WI38 (cell line): Measurements from ENCODE around the gene KL.

ENCODE experiments used
- H3K4me3 ChIP-seq: 2 replicates; pipeline ENCODE4 v1.5.1; 2011; ENCODE audit warnings: low read depth, mild to moderate bottlenecking, control low read depth, low read length
- TF ChIP-seq, protein P1 (sequence below): IDR thresholded peaks from 2 replicates; pipeline ENCODE4 v1.5.1; 2012; ENCODE audit warnings: low read depth, mild to moderate bottlenecking, control low read depth, low read length

The KL gene

DNA sequence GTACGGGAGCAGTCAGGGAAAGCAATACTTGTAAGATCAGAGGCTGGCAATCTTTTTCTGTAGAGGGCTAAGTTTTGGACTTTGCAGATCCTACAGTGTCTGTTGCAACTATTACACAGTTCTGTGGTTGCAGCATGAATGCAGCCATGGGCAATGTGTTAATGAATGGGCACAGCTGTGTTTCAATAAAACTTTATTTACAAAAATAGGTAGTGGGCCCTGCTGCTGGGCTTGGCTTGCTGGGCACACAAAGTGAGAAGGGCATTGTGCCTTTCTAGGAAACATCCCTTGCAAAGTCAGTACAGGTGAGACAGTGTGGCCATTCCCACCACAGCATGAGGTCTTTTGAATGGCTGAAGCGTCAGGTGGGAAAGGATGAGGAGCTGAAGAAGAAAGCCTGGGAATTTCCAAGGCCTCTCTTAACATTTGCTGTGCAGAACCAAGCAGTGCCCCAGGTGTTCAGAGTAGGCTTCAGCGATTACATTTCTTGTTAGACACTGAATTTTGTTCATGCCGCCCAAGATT is 9.1 kb downstream of the KL start:
- H3K4me3 ChIP-seq = no peak overlapping the region
- TF ChIP-seq, protein P1, sequence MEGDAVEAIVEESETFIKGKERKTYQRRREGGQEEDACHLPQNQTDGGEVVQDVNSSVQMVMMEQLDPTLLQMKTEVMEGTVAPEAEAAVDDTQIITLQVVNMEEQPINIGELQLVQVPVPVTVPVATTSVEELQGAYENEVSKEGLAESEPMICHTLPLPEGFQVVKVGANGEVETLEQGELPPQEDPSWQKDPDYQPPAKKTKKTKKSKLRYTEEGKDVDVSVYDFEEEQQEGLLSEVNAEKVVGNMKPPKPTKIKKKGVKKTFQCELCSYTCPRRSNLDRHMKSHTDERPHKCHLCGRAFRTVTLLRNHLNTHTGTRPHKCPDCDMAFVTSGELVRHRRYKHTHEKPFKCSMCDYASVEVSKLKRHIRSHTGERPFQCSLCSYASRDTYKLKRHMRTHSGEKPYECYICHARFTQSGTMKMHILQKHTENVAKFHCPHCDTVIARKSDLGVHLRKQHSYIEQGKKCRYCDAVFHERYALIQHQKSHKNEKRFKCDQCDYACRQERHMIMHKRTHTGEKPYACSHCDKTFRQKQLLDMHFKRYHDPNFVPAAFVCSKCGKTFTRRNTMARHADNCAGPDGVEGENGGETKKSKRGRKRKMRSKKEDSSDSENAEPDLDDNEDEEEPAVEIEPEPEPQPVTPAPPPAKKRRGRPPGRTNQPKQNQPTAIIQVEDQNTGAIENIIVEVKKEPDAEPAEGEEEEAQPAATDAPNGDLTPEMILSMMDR = no peak

DNA sequence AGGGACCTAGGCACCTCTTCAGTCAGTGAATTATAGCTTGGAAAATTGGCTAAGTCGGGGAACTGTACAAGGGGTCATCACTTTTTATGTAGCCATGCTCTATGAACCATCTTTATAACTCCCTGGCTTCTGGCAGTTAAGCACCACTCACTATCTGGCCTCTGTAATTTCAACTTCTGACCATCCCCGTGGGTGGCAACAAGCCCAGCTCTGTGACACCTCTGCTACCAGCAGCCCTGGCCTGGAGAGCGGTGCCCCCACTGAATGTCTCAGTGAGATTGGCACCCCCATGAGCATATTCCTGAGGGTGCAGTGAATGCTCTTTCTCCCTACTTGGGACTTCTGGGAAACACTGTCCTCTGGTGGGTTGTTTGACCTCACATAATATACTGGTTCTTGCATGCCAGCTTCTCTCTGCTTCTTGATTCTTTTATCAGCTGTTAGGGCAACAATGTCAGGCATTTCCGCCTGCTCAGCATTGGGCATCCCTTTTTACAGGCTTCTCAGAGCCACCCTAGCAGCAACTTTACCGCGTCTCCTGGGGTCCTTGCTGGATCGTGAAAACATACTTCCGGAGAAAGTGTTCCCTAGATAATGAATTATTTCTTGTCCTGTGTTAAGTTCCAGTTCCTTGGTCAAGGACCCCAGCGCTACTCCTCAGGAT is 10.4 kb downstream of the KL start:
- TF ChIP-seq, protein P1 = no peak
- no peak overlapping the region for H3K4me3 ChIP-seq

DNA sequence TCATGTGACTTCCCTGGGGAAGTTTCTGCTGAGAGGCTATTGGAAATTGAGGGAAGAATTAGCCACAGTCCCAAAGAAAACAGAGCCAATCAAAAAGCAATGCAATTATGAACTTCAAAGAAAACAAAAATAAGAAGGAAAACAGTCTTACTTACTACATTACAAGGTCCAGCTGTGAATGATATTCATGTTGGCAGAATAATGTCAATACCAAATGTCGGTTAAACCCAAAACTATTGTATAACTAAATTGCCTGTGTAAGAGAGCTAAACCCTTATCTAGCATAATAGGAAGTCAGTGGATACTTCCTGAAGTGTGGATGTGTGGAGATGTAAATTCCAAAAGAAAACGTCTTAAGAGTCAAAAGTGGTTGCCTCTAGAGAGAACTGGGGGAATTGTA is 12.4 kb downstream of the KL start:
- H3K4me3 ChIP-seq = no peak overlapping the region
- TF ChIP-seq, protein P1 = no peak

DNA sequence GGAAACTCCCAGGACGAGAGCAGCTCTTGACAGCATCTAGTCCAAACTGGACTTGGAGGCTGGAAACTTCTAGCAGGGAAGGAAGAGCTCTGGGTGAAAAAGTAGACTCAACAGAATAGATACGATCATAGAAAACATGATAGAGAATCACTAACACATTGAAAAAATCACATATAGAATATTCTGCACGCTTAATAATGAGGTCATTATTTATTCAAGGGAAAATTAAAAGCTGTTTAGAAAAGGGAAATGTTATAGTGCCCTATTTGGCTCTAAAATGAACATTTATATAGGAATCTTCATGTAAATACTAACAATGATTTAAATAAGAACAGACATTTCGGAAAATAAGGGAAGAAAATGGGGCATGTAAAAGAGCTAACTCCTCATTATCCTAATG is 15.1 kb downstream of the KL start:
- TF ChIP-seq, protein P1 = no peak
- H3K4me3 ChIP-seq = no peak overlapping the region

DNA sequence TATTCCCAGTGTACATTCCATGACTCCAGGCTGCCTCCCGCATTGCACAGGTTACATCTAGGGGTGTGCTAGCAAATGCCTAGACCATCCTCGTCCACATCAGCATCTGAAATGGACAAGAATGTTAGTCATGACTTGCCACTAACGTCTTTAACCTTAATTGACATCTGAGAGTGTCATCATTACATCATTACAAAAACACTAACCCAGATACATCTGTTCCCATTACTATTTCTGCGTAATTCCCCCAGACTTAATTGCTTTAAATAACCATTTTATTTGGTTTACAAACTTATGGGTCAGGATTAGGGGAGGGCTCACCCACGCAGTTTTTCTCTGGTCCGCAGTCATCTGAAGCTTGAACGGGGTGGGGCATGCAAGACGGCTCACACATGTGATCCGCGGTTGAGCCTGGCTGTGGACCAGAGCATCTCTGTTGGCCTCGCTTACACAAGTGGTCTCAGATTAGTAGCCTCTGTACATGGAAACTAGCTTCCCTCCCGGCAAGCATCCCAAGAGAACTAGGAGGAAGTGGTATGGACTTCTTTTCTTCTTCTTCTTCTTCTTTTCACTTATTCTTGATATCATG is 15.9 kb downstream of the KL start:
- no peak overlapping the region for H3K4me3 ChIP-seq
- TF ChIP-seq, protein P1 = no peak

DNA sequence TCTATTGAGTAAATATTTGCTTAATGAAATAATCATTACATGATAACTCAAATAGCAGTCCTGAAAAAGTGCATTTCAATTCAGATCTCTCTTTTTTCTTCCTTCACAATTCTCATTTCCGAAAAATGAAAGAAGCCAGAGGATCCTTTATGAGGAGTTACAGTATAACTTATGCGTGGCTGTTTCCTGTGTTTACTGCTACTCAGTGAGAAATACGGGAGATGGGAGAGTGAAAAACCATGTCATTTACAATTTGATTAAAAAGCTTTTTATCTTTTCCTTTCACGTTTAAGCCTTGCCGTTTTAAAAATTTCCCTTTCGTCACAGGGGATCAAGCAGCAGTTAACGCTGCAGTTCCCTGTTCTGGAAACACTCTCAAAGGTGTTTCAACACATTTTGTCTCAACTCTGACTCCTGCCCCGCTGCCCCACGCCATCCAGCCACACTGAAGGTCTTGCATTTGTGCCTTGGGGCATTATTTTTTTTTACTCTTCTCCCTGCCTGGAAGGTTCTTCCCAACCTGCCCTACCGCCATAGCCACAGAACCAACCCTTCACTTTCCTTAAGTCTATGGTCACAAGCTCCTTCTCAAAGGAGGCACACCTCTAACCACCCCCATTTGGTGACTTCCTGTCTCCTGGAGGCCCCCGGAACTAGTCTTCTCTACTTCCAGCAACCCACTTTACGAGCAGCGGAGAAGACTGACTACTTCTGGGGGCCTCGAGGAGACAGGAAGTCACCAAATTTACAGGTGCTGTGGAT is 17.0 kb downstream of the KL start:
- no peak overlapping the region for H3K4me3 ChIP-seq
- TF ChIP-seq, protein P1 = no peak

DNA sequence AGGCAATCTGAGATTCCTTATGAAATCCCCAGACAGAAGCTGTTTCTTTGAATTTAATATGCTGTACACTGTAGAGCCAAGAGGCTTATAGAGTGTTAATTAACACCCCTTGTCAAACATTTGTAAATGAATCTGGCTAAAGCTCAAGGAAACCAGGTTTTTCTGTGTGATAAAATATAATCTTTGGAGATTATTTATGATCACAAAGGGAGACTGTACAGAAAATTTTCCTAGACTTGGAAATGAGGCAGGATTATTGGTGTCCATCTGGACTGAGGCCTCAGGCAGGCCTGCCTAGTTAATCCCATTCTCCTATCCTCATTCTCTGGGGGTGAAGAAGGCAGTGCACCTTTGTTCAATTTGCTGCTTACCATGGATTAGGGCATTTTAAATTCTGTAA is 17.8 kb downstream of the KL start:
- TF ChIP-seq, protein P1 = no peak
- no peak overlapping the region for H3K4me3 ChIP-seq
